ENCODE measurements around the gene CASP7. TPM values are rescaled to one million over a fixed set of nuclear protein-coding genes. Genes with fewer than 3 reads are reported as not detected.

CASP7 gene
- total RNA-seq, 6 experiments from 2014 or later: 16.9 to 20.0 (median 18.9) TPM

GRCh38 chr10:113739031-113739430, 59.3 kb downstream of the CASP7 start:
- Mint-ChIP-seq H3K36me3 (ENCODE audit: low read depth) (no peaks in the 10 kb centered on the region), H3K9me3 (no peaks in the 10 kb centered on the region), H3K27me3 (ENCODE audit: insufficient read depth) (peaks cover 2% of the 10 kb centered on the region), H3K27ac (no peak overlapping the region), H3K4me1 (ENCODE audit: low read depth) (peaks cover 21% of the 10 kb centered on the region; the same call in 1 of the 2 replicates), H3K4me3 (no peak overlapping the region)
- TF ChIP-seq CTCF (IDR thresholded peaks at IDR 0.05): no peak
- DNase-seq: no peak

- no peaks in the 10 kb centered on the region for H3K9me3 Mint-ChIP-seq
- no peak overlapping the region for H3K4me3 Mint-ChIP-seq
- H3K36me3 Mint-ChIP-seq (ENCODE audit: low read depth): no peaks in the 10 kb centered on the region
- peaks cover 22% of the 10 kb centered on the region; the same call in 1 of the 2 replicates for H3K4me1 Mint-ChIP-seq (ENCODE audit: low read depth)
- no peak overlapping the region for H3K27ac Mint-ChIP-seq
- H3K27me3 Mint-ChIP-seq (ENCODE audit: insufficient read depth): peaks cover 2% of the 10 kb centered on the region
- DNase-seq: no peak
- no peak for TF ChIP-seq CTCF (IDR thresholded peaks at IDR 0.05)
Observed at GRCh38 chr10:113739577-113739976, 59.9 kb downstream of the CASP7 start.

- no peak for DNase-seq
- Mint-ChIP-seq H3K27me3 (ENCODE audit: insufficient read depth) (peaks cover 2% of the 10 kb centered on the region), H3K4me1 (ENCODE audit: low read depth) (peaks cover 28% of the 10 kb centered on the region), H3K27ac (no peak overlapping the region), H3K36me3 (ENCODE audit: low read depth) (no peaks in the 10 kb centered on the region), H3K9me3 (no peaks in the 10 kb centered on the region), H3K4me3 (no peak overlapping the region)
- no peak for TF ChIP-seq CTCF (IDR thresholded peaks at IDR 0.05)
Observed at GRCh38 chr10:113740850-113741249, 61.1 kb downstream of the CASP7 start.

- no peak for TF ChIP-seq CTCF (IDR thresholded peaks at IDR 0.05)
- Mint-ChIP-seq H3K4me1 (ENCODE audit: low read depth) (peaks cover 32% of the 10 kb centered on the region), H3K9me3 (no peaks in the 10 kb centered on the region), H3K27me3 (ENCODE audit: insufficient read depth) (peaks cover 2% of the 10 kb centered on the region), H3K4me3 (no peak overlapping the region), H3K36me3 (ENCODE audit: low read depth) (peaks cover 2% of the 10 kb centered on the region; the same call in 1 of the 2 replicates), H3K27ac (no peak overlapping the region)
- no peak for DNase-seq
Observed at GRCh38 chr10:113742466-113742865, 62.8 kb downstream of the CASP7 start.

- Mint-ChIP-seq H3K36me3 (ENCODE audit: low read depth) (peaks cover 4% of the 10 kb centered on the region; the same call in 1 of the 2 replicates), H3K9me3 (no peaks in the 10 kb centered on the region), H3K27ac (no peak overlapping the region; the same call in 1 of the 2 replicates), H3K4me1 (ENCODE audit: low read depth) (peaks cover 36% of the 10 kb centered on the region), H3K4me3 (no peak overlapping the region), H3K27me3 (ENCODE audit: insufficient read depth) (peaks cover 2% of the 10 kb centered on the region)
- no peak for TF ChIP-seq CTCF (IDR thresholded peaks at IDR 0.05)
- no peak for DNase-seq
Observed at GRCh38 chr10:113743594-113743993, 63.9 kb downstream of the CASP7 start.

- peaks cover 4% of the 10 kb centered on the region; the same call in 1 of the 2 replicates for H3K36me3 Mint-ChIP-seq (ENCODE audit: low read depth)
- H3K4me3 Mint-ChIP-seq: no peak overlapping the region
- H3K4me1 Mint-ChIP-seq (ENCODE audit: low read depth): peaks cover 36% of the 10 kb centered on the region
- no peak for DNase-seq
- TF ChIP-seq CTCF (IDR thresholded peaks at IDR 0.05): no peak
- H3K9me3 Mint-ChIP-seq: no peaks in the 10 kb centered on the region
- no peak overlapping the region for H3K27ac Mint-ChIP-seq
- H3K27me3 Mint-ChIP-seq (ENCODE audit: insufficient read depth): no peaks in the 10 kb centered on the region; the same call in 1 of the 2 replicates
Observed at GRCh38 chr10:113745374-113745773, 65.7 kb downstream of the CASP7 start.

Measured in HFFc6 (cell line).